Heart left ventricle (tissue), 16 donors: ENCODE results near the gene NIPA2. TPM values are rescaled to one million over a fixed set of nuclear protein-coding genes. Genes with fewer than 3 reads are reported as not detected.

Experiments
- ATAC-seq, 4 donors: fragments of 200-7000 bp; cut with Tn5 transposase; one replicate each; pipeline ENCODE4 v1.9.1; 2020 to 2022; ENCODE audit warnings: moderate library complexity in 4 of 4, mild to moderate bottlenecking in 3 of 4, moderate number of reproducible peaks in 1 of 4
- DNase-seq, 5 donors: peaks; one replicate each; pipeline ENCODE4 v3.0.0-alpha.2; 2020
- H3K27ac ChIP-seq, 12 donors: fragments of 200-600 bp; sonication (generic) in 4 of 12; one replicate each; pipeline versions ENCODE4 v1.5.0 to v1.8.0; 2016 to 2022; ENCODE audit warnings: mild to moderate bottlenecking in 2 of 12
- H3K27me3 ChIP-seq, 9 donors: fragments of 200-600 bp; sonication (generic) in 2 of 9; one replicate each; pipeline versions ENCODE4 v1.5.1 to v1.8.0; 2016 to 2022; ENCODE audit warnings: mild to moderate bottlenecking in 3 of 9
- H3K36me3 ChIP-seq, 9 donors: fragments of 200-600 bp; sonication (generic) in 2 of 9; one replicate each; pipeline versions ENCODE4 v1.5.0 to v1.8.0; 2018 to 2022; ENCODE audit warnings: mild to moderate bottlenecking in 2 of 9
- H3K4me1 ChIP-seq, 12 donors: fragments of 200-600 bp; sonication (generic) in 4 of 12; one replicate each; pipeline versions ENCODE4 v1.5.0 to v1.8.0; 2016 to 2022; ENCODE audit warnings: mild to moderate bottlenecking in 3 of 12
- H3K4me3 ChIP-seq, 12 donors: fragments of 200-600 bp; sonication (generic) in 4 of 12; one replicate each; pipeline versions ENCODE4 v1.5.0 to v1.8.0; 2017 to 2022; ENCODE audit warnings: mild to moderate bottlenecking in 9 of 12, moderate library complexity in 4 of 12
- H3K9me3 ChIP-seq, 12 donors: fragments of 200-600 bp; sonication (generic) in 4 of 12; one replicate each; pipeline versions ENCODE4 v1.5.0 to v1.8.0; 2016 to 2022; ENCODE audit warnings: mild to moderate bottlenecking in 1 of 12
- POLR2A ChIP-seq, 2 donors: fragments of 450-650 bp; IDR thresholded peaks; one replicate each; pipeline ENCODE4 v1.6.1; 2017; ENCODE audit warnings: antibody characterized with exemption in 2 of 2, mild to moderate bottlenecking in 2 of 2, moderate library complexity in 2 of 2
- WGBS, 4 donors: extraction: QIAGEN DNeasy Blood & Tissue Kit in 2 of 4; methylation state at CpG; one replicate each; pipeline versions ENCODE4 v1.1.5 to v1.1.7; 2013 to 2018; 5-methylcytosine and 5-hydroxymethylcytosine counted together
- intact Hi-C, 10 donors: fragments of 100-400 bp; cut with DNase I; formaldehyde crosslinking; loops; one replicate each; pipeline versions ENCODE4 v1.11.1 to v1.14.2; 2022
- polyA plus RNA-seq, 2 donors: library from polyadenylated mRNA; stranded (reverse); fragments of 200-250 nt; gene quantifications; one replicate each; pipeline ENCODE4 v1.2.3, GENCODE V29; 2013
- total RNA-seq, 9 donors: library from RNA; depleted of rRNA in 2 of 9; stranded (reverse); fragments of >200 nt in 2 of 9; fragmentation: NEBNext Ultra II Directional in 3 of 9; extraction: Animal tissue kit (Norgen Biotek cat#: 25700) in 3 of 9; gene quantifications; one replicate each; pipeline versions ENCODE4 v1.1.0 to v1.2.4, GENCODE V29; 2016 to 2023
- TF ChIP-seq, protein P1 (sequence below), 12 donors: fragments of 200-600 bp; sonication (generic) in 4 of 12; IDR thresholded peaks; one replicate each; pipeline versions ENCODE4 v1.5.0 to v1.8.0; 2018 to 2022; ENCODE audit warnings: antibody characterized with exemption in 12 of 12, mild to moderate bottlenecking in 5 of 12
- donor health status: ischemic (EF 13 %, LVEDD 7.1; RV severe dilation, severe dysfunction).
- donor health status: healthy with polysubstance abuse.
- donor health status: DM: no; HTN: yes; CAD: no.
- donor health status: DM: no; HTN: no; CAD: no.
- donor health status: ischemic (EF 25% LVEDD 6.9; RV normal size, moderate dysfunction).
- donor health status: ischemic (EF 25% LVEDD 5.7; RV mildly dilated, moderate dysfunction).
- donor health status: healthy.
- donor health status: DM: yes; HTN: yes; CAD: no.
- donor health status: ischemic (EF 35%, LVEDD 5.7; RV mildly dilated, moderate dysfunction).
- donor health status: nonischemic (EF 11% LVEDD 7.7; RV severe dilation, severe dysfunction).
- donor health status: DM: yes; HTN: yes; CAD: no.
- donor health status: PGD.
- donor health status: ischemic (EF 29% LVEDD 5.4; RV normal size, mild dysfunction).
- donor health status: nonischemic (EF 23%, LVEDD 6.1; RV moderate dilation, normal function).

The NIPA2 gene
- total and polyA plus RNA-seq, 11 donors = 5.3 to 47.0 (median 20.6) TPM

DNA sequence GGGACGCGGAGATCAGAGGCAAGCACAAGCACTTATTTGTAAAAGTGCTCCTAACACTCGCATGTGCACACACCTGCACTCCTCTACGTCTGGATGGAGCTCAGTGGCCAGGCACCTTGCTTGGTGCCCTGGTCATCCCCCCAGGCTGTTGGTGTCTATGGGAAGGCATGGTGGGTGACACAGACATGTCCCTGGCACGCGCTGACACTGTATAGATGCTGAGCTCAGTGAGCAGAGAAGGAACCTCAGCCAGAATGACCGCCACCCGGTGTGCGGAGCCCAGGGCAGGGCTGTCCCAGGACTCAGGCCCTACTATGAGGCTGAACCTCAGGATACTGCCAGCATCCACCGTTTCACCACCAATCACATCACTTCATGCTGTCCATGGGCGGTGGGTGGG, 64.5 kb downstream of the NIPA2 start:
- no peaks in the 10 kb centered on the region for H3K27me3 ChIP-seq
- H3K4me1 ChIP-seq = no peaks in the 10 kb centered on the region
- DNase-seq = no peak
- TF ChIP-seq, protein P1, sequence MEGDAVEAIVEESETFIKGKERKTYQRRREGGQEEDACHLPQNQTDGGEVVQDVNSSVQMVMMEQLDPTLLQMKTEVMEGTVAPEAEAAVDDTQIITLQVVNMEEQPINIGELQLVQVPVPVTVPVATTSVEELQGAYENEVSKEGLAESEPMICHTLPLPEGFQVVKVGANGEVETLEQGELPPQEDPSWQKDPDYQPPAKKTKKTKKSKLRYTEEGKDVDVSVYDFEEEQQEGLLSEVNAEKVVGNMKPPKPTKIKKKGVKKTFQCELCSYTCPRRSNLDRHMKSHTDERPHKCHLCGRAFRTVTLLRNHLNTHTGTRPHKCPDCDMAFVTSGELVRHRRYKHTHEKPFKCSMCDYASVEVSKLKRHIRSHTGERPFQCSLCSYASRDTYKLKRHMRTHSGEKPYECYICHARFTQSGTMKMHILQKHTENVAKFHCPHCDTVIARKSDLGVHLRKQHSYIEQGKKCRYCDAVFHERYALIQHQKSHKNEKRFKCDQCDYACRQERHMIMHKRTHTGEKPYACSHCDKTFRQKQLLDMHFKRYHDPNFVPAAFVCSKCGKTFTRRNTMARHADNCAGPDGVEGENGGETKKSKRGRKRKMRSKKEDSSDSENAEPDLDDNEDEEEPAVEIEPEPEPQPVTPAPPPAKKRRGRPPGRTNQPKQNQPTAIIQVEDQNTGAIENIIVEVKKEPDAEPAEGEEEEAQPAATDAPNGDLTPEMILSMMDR (IDR thresholded peaks at IDR 0.05) = no peak
- no peak for TF ChIP-seq POLR2A (IDR thresholded peaks at IDR 0.05)
- no peaks in the 10 kb centered on the region for H3K9me3 ChIP-seq
- H3K4me3 ChIP-seq = no peak overlapping the region
- peak in 1 of 4 donors; percentile 23 for ATAC-seq
- intact Hi-C loops = no loop called here
- WGBS, 4 donors = 93 to 96% (median 95%) methylated on average over 9 to 11 of the region's 11 CpGs
- peaks cover 3 to 97% (median 86%) of the 10 kb centered on the region in 9 donors for H3K36me3 ChIP-seq
- no peak overlapping the region for H3K27ac ChIP-seq

DNA sequence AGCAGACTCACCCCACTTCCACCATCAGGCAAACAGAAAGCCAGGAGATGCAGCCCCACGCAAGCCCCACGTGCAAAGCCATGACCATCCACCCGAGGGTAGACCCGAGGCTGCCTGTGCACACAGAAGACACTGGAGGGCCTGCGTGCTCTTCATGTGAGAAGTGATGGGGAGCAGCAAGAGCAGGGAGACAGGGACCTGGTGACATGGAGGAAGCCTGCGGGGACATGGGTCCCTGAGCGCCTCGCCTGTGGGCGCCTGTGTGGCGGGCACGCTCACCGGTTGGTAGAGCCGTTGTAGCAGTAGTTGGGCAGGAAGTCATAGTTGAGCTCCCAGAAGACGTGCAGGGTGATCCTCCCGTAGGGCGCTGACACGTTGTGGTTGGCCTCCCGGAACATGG, 65.0 kb downstream of the NIPA2 start:
- intact Hi-C loops = no loop called here
- 75 to 95% (median 91%) methylated on average over 4 to 18 of the region's 18 CpGs for WGBS, 4 donors
- ATAC-seq (no peak), DNase-seq (no peak)
- H3K4me3 ChIP-seq = no peak overlapping the region
- H3K27me3 ChIP-seq = no peaks in the 10 kb centered on the region
- TF ChIP-seq, protein P1 (IDR thresholded peaks at IDR 0.05) = no peak
- no peak for TF ChIP-seq POLR2A (IDR thresholded peaks at IDR 0.05)
- no peak overlapping the region for H3K27ac ChIP-seq
- H3K4me1 ChIP-seq = no peaks in the 10 kb centered on the region
- peaks cover 3 to 98% (median 86%) of the 10 kb centered on the region in 9 donors for H3K36me3 ChIP-seq
- no peaks in the 10 kb centered on the region for H3K9me3 ChIP-seq

DNA sequence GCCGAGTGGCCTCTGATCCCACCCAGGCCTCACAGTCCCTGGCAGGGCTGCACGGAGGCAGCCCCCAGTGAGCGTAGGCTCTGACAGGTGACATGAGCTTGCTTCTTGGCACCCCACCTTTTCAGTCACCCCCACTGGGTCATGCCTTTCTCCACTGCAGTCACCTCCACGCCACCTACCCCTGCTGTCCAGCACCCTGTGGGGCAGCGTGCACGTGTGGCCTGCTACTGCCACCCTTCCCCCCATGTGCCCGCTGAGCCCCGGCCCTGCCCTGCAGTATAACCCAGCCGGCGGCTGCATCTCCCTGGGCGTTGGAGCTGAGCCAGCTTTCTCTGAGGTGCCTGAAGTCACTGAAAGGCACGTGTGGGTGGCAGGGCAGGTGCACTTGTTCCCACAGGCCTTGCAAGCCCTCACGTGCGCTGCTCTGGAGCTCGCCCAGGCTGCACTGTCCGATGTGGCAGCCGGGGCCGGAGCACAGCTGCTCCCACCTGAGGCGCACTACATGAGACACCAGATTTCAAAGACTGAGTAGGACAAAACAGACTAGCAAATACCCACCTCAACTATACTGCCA, 65.6 kb downstream of the NIPA2 start:
- Histone ChIP-seq H3K4me1 (no peaks in the 10 kb centered on the region), H3K27ac (no peak overlapping the region), H3K4me3 (no peak overlapping the region), H3K27me3 (no peaks in the 10 kb centered on the region), H3K36me3 (peaks cover 6 to 98% (median 86%) of the 10 kb centered on the region in 9 donors), H3K9me3 (no peaks in the 10 kb centered on the region)
- no peak for DNase-seq
- WGBS, 4 donors = 81 to 87% (median 84%) methylated on average over 17 to 19 of the region's 19 CpGs
- peak in 2 of 4 donors; percentile 20 to 43 for ATAC-seq
- intact Hi-C loops = no loop called here
- TF ChIP-seq POLR2A (IDR thresholded peaks at IDR 0.05) = no peak
- TF ChIP-seq, protein P1 (IDR thresholded peaks at IDR 0.05) = no peak

DNA sequence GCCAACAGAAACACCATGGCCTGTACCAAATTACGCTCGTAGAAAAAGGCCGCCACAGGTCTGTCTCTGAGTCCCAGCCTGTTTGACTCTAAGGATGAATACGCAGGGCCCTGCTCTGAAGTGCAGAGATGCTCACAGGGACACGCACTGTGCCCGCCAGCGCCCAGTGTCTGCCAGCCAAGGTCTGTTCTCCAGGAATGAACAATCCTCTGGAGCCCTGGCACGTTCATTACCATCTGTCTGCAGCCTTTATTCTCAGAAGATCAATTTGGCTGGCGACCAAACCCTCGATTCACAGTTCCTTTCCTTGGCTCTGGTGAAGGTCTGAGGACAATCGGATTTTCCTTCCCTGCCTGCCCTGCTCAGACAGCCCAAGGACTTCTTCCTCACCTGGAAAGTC, 66.3 kb downstream of the NIPA2 start:
- Histone ChIP-seq H3K36me3 (peaks cover 6 to 98% (median 86%) of the 10 kb centered on the region in 9 donors), H3K27me3 (no peaks in the 10 kb centered on the region), H3K4me3 (no peak overlapping the region), H3K27ac (no peak overlapping the region), H3K4me1 (no peaks in the 10 kb centered on the region), H3K9me3 (no peaks in the 10 kb centered on the region)
- ATAC-seq = peak in 3 of 4 donors; percentile 25 to 62 (median 46)
- intact Hi-C loops = no loop called here
- WGBS, 4 donors = 61 to 71% (median 69%) methylated on average over 11 of the region's 11 CpGs
- peak in 2 of 5 donors; percentile 47 to 55 for DNase-seq
- TF ChIP-seq POLR2A (IDR thresholded peaks at IDR 0.05) = no peak
- TF ChIP-seq, protein P1 (IDR thresholded peaks at IDR 0.05) = no peak
